Lower lobe of right lung (tissue), 2 donors: Measurements from ENCODE around the gene IL22. TPM values are rescaled to one million over a fixed set of nuclear protein-coding genes. Genes with fewer than 3 reads are reported as not detected.
A peak's percentile ranks its signal among the peaks of the same experiment; 100 is the strongest.

Source experiments
- ATAC-seq, 2 donors: fragments of 200-7000 bp; cut with Tn5 transposase; one replicate each; pipeline ENCODE4 v1.9.1; 2020 to 2022; ENCODE audit warnings: mild to moderate bottlenecking in 2 of 2, moderate library complexity in 2 of 2
- DNase-seq: peaks from one replicate; pipeline ENCODE4 v3.0.0-alpha.2; 2020
- H3K27ac ChIP-seq: fragments of 200-600 bp; one replicate; pipeline ENCODE4 v1.8.0; 2022
- H3K27me3 ChIP-seq: fragments of 200-600 bp; one replicate; pipeline ENCODE4 v1.8.0; 2022; ENCODE audit warnings: low read depth
- H3K36me3 ChIP-seq: fragments of 200-600 bp; one replicate; pipeline ENCODE4 v1.8.0; 2022; ENCODE audit warnings: mild to moderate bottlenecking
- H3K4me1 ChIP-seq: fragments of 200-600 bp; one replicate; pipeline ENCODE4 v1.8.0; 2022
- H3K4me3 ChIP-seq: fragments of 200-600 bp; one replicate; pipeline ENCODE4 v1.8.0; 2022; ENCODE audit warnings: mild to moderate bottlenecking
- H3K9me3 ChIP-seq: fragments of 200-600 bp; one replicate; pipeline ENCODE4 v1.8.0; 2022
- intact Hi-C: fragments of 100-400 bp; cut with DNase I; formaldehyde crosslinking; loops from one replicate; pipeline ENCODE4 v1.11.0; 2022
- total RNA-seq: library from RNA; stranded (reverse); fragmentation: NEBNext Ultra II Directional; extraction: Animal tissue kit (Norgen Biotek cat#: 25700); gene quantifications from one replicate; pipeline ENCODE4 v1.2.1, GENCODE V29; 2021
- TF ChIP-seq, protein P1 (sequence below): fragments of 200-600 bp; IDR thresholded peaks from one replicate; pipeline ENCODE4 v1.8.0; 2022; ENCODE audit warnings: antibody characterized with exemption, mild to moderate bottlenecking
- donor health status: DM: no; HTN: yes; CAD: no; lungs with severe emphysema.

The IL22 gene
- total RNA-seq, 1 donor from 2014 or later = not detected

DNA sequence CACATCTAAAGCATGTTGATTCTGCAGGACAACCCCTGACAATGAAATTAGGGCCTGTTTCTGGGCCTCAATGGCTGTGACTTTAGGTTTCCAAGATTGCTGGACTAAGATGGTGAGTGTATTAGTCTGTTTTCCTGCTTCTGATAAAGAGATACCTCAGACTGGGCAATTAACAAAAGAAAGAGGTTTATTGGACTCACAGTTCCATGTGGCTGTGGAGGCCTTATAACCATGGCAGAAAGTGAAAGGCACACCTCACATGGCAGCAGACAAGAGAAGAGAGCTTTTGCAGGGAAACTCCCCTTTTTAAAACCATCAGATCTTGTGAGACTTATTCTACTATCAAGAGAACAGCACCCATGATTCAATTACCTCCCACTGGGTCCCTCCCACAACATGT is 10.6 kb downstream of the IL22 start:
- intact Hi-C loops = no loop called here
- H3K27ac ChIP-seq = no peak overlapping the region
- ATAC-seq (no peak), DNase-seq (no peak)
- peaks cover 10% of the 10 kb centered on the region for H3K4me1 ChIP-seq
- no peaks in the 10 kb centered on the region for H3K9me3 ChIP-seq
- no peaks in the 10 kb centered on the region for H3K27me3 ChIP-seq
- TF ChIP-seq, protein P1, sequence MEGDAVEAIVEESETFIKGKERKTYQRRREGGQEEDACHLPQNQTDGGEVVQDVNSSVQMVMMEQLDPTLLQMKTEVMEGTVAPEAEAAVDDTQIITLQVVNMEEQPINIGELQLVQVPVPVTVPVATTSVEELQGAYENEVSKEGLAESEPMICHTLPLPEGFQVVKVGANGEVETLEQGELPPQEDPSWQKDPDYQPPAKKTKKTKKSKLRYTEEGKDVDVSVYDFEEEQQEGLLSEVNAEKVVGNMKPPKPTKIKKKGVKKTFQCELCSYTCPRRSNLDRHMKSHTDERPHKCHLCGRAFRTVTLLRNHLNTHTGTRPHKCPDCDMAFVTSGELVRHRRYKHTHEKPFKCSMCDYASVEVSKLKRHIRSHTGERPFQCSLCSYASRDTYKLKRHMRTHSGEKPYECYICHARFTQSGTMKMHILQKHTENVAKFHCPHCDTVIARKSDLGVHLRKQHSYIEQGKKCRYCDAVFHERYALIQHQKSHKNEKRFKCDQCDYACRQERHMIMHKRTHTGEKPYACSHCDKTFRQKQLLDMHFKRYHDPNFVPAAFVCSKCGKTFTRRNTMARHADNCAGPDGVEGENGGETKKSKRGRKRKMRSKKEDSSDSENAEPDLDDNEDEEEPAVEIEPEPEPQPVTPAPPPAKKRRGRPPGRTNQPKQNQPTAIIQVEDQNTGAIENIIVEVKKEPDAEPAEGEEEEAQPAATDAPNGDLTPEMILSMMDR = no peak
- H3K4me3 ChIP-seq = no peak overlapping the region
- H3K36me3 ChIP-seq = no peaks in the 10 kb centered on the region

DNA sequence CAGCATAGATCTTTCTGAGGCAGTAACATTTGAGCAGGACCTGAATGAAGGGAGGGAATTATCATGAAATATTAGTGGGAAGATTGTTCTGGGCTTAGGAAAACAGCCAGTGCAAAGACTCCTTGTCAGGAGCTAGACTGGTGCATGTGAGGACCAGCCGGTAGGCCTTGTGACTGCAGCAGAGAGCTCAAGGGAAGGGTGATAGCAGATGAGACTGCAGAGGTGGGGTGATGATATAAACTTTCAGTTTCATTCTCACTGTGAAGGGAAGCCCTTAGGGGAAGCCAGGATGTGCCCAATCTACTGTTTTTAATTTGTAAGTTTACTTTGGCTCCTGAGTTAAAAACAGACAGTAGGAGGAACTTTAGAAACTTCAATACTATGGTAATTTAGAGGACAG is 12.4 kb downstream of the IL22 start:
- no peak for DNase-seq
- TF ChIP-seq, protein P1 = no peak
- peaks cover 23% of the 10 kb centered on the region for H3K4me1 ChIP-seq

GRCh38 chr12:68240079-68240478 is 13.3 kb downstream of the IL22 start:
- TF ChIP-seq, protein P1 = no peak
- H3K4me3 ChIP-seq = no peak overlapping the region
- intact Hi-C loops = no loop called here
- no peak overlapping the region for H3K27ac ChIP-seq
- no peaks in the 10 kb centered on the region for H3K27me3 ChIP-seq
- no peaks in the 10 kb centered on the region for H3K36me3 ChIP-seq
- ATAC-seq (no peak), DNase-seq (no peak)
- peaks cover 25% of the 10 kb centered on the region for H3K4me1 ChIP-seq
- H3K9me3 ChIP-seq = no peaks in the 10 kb centered on the region

More for the DNA sequence above, 12.4 kb downstream of the IL22 start:
- H3K4me3 ChIP-seq = no peak overlapping the region
- no peaks in the 10 kb centered on the region for H3K36me3 ChIP-seq
- intact Hi-C loops = no loop called here
- no peaks in the 10 kb centered on the region for H3K27me3 ChIP-seq
- H3K27ac ChIP-seq = peak overlapping the region; percentile 3
- H3K9me3 ChIP-seq = no peaks in the 10 kb centered on the region
- peak; percentile 81 to 83 for ATAC-seq

- no peak overlapping the region for H3K4me3 ChIP-seq
- H3K27me3 ChIP-seq = no peaks in the 10 kb centered on the region
- H3K36me3 ChIP-seq = no peaks in the 10 kb centered on the region
- no peak for DNase-seq
- TF ChIP-seq, protein P1 = no peak
- no peak for ATAC-seq
- no peaks in the 10 kb centered on the region for H3K9me3 ChIP-seq
- H3K27ac ChIP-seq = no peak overlapping the region
- intact Hi-C loops = no loop called here
- peaks cover 25% of the 10 kb centered on the region for H3K4me1 ChIP-seq
Observed at GRCh38 chr12:68239309-68239982, 14.0 kb downstream of the IL22 start.

DNA sequence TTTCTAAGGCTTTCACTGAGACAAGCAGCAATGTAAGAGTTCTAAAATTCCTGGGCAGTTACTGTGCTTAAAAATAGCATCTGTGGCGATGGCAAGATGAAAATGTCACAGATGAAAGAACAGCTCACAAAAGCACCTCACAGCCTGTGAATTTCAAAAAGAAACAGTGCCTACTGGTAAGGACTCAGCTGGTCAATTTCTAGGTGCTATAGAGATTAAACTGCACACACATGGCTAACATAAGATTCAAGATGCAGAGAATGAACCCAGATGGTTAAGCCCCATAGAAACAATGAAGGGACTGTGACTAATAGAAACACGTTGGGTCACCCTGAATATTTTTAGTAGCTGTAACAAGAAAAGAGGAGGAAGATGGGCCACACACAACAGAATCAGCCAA is 15.8 kb downstream of the IL22 start:
- no peaks in the 10 kb centered on the region for H3K27me3 ChIP-seq

More for the DNA sequence above, 15.8 kb downstream of the IL22 start:
- TF ChIP-seq, protein P1 = no peak
- H3K4me3 ChIP-seq = no peak overlapping the region
- H3K4me1 ChIP-seq = peaks cover 25% of the 10 kb centered on the region
- no peak overlapping the region for H3K27ac ChIP-seq
- H3K9me3 ChIP-seq = no peaks in the 10 kb centered on the region
- no peaks in the 10 kb centered on the region for H3K36me3 ChIP-seq
- ATAC-seq (no peak), DNase-seq (no peak)
- intact Hi-C loops = no loop called here
